ENCODE data around the gene MITF. TPM values are rescaled to one million over a fixed set of nuclear protein-coding genes. Genes with fewer than 3 reads are reported as not detected.
A peak's percentile ranks its signal among the peaks of the same experiment; 100 is the strongest.

MITF gene, protein sequence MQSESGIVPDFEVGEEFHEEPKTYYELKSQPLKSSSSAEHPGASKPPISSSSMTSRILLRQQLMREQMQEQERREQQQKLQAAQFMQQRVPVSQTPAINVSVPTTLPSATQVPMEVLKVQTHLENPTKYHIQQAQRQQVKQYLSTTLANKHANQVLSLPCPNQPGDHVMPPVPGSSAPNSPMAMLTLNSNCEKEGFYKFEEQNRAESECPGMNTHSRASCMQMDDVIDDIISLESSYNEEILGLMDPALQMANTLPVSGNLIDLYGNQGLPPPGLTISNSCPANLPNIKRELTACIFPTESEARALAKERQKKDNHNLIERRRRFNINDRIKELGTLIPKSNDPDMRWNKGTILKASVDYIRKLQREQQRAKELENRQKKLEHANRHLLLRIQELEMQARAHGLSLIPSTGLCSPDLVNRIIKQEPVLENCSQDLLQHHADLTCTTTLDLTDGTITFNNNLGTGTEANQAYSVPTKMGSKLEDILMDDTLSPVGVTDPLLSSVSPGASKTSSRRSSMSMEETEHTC
- total RNA-seq: 10 to 100 TPM in 1 of 8 experiments, 1 to 10 TPM in 3, under 1 TPM in 4; 0.21 to 21.9 (median 1.1) TPM

GRCh38 chr3:69739204-69740102 lies at the start of gene MITF:
TSS of gene MITF (plus strand) at chr3:69739464. CDS start at chr3:69739598, 134 bp downstream.
- peak within 1 kb of the TSS; percentile 49 to 87 (median 65) for H3K4me3 ChIP-seq
- no peaks in the 10 kb centered on the region for H3K4me1 ChIP-seq (replicated peaks in 1 of 2)
- no peak within 1 kb of the TSS for H3K27ac ChIP-seq
- 0% methylated on average over 2 of the region's 81 CpGs; no CpG with 5 or more reads in 8 of the 10 experiments for WGBS, 10 experiments
- peak; percentile 94 to 99 (median 98) for ATAC-seq (replicated peaks in 6 of 8)
- in situ Hi-C loops (cut with MboI; ENCODE audit: low pct_unique_long_range_greater_than_20kb in 2 of 9, low sequenced_read_pairs in 9 of 9, unreplicated experiment in 9 of 9): no loop called here

DNA sequence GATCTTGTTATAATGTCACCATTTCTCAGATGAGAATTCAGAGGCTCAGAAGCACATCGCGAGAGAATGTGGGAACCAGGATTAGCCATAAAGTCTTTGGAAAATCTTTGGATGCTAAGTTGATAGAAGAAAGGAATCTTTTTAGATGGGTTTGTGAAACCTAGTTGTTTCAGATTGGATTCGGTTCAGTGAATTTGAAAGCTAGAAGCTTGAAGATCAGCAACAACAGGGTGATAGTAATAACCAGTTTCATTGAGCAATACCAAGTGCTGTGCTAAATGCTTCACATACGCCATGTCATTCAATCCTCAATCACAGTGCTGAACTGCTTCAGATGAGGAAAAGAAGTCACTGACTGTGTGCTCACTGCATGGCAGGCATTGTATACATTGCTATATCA lies 47.4 kb upstream of the MITF start:
- in situ Hi-C loops (cut with MboI; ENCODE audit: low pct_unique_long_range_greater_than_20kb in 2 of 9, low sequenced_read_pairs in 9 of 9, unreplicated experiment in 9 of 9): loop anchor here in 4 of 9 experiments (5.0 to 25.0 kb wide), 5 partner anchors 93 to 253 kb away; no protein-coding TSS in a partner anchor
- H3K4me1 ChIP-seq (replicated peaks in 1 of 2): no peaks in the 10 kb centered on the region
- no peak overlapping the region for H3K4me3 ChIP-seq
- WGBS, 10 experiments: 50 to 100% (median 80%) methylated on average over 1 to 4 of the region's 4 CpGs; no CpG with 5 or more reads in 1 of the 10 experiments
- no peak overlapping the region for H3K27ac ChIP-seq
- ATAC-seq (replicated peaks in 6 of 8): no peak

DNA sequence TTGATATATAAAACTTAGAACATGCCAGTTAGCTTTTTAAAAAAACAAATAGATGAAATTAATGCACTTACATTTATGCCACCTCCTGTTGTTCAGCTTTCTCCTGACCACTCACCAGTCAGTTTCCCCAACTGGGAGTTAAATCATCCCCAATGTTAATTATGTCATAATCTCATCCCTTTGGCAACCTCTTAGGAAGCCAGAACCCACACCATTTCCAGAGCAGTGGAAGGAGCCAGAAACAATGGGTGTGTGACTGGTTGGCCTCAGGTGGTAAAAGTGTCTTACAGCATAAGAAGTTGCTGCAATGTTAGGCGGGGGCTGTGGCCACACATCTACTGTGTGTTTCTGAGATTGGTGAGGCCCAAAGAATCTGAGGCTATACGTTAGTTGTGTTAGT lies 46.5 kb upstream of the MITF start:
- in situ Hi-C loops (cut with MboI; ENCODE audit: low pct_unique_long_range_greater_than_20kb in 2 of 9, low sequenced_read_pairs in 9 of 9, unreplicated experiment in 9 of 9): loop anchor here in 4 of 9 experiments (5.0 to 25.0 kb wide), 5 partner anchors 92 to 252 kb away; no protein-coding TSS in a partner anchor
- WGBS, 10 experiments: 50 to 100% (median 88%) methylated on average over 1 to 2 of the region's 2 CpGs; no CpG with 5 or more reads in 5 of the 10 experiments
- H3K4me3 ChIP-seq: no peak overlapping the region
- ATAC-seq (replicated peaks in 6 of 8): no peak
- no peaks in the 10 kb centered on the region for H3K4me1 ChIP-seq (replicated peaks in 1 of 2)
- no peak overlapping the region for H3K27ac ChIP-seq

- in situ Hi-C loops (cut with MboI; ENCODE audit: low pct_unique_long_range_greater_than_20kb in 2 of 9, low sequenced_read_pairs in 9 of 9, unreplicated experiment in 9 of 9): loop anchor here in 4 of 9 experiments (10.0 to 25.0 kb wide), 4 partner anchors 89 to 249 kb away; no protein-coding TSS in a partner anchor
- peak in 2 of 8 experiments; percentile 42 to 57 for ATAC-seq (replicated peaks in 6 of 8)
- no peaks in the 10 kb centered on the region for H3K4me1 ChIP-seq (replicated peaks in 1 of 2)
- H3K4me3 ChIP-seq: no peak overlapping the region
- no peak overlapping the region for H3K27ac ChIP-seq
- WGBS, 10 experiments: 11 to 100% (median 72%) methylated on average over 1 to 2 of the region's 2 CpGs
These were observed 43.8 kb upstream of the MITF start for GRCh38 chr3:69695443-69695842.

- 22 to 90% (median 74%) methylated on average over 1 to 4 of the region's 4 CpGs; no CpG with 5 or more reads in 2 of the 10 experiments for WGBS, 10 experiments
- no peak overlapping the region for H3K27ac ChIP-seq
- ATAC-seq (replicated peaks in 6 of 8): peak in 2 of 8 experiments; percentile 34 to 55
- H3K4me1 ChIP-seq (replicated peaks in 1 of 2): no peaks in the 10 kb centered on the region
- H3K4me3 ChIP-seq: no peak overlapping the region
- in situ Hi-C loops (cut with MboI; ENCODE audit: low pct_unique_long_range_greater_than_20kb in 2 of 9, low sequenced_read_pairs in 9 of 9, unreplicated experiment in 9 of 9): loop anchor here in 4 of 9 experiments (10.0 to 25.0 kb wide), 4 partner anchors 89 to 249 kb away; no protein-coding TSS in a partner anchor
These were observed 43.3 kb upstream of the MITF start for GRCh38 chr3:69695933-69696332.

GRCh38 chr3:69696367-69696766 lies 42.9 kb upstream of the MITF start:
- in situ Hi-C loops (cut with MboI; ENCODE audit: low pct_unique_long_range_greater_than_20kb in 2 of 9, low sequenced_read_pairs in 9 of 9, unreplicated experiment in 9 of 9): loop anchor here in 4 of 9 experiments (10.0 to 25.0 kb wide), 4 partner anchors 88 to 248 kb away; no protein-coding TSS in a partner anchor
- no peaks in the 10 kb centered on the region for H3K4me1 ChIP-seq (replicated peaks in 1 of 2)
- ATAC-seq (replicated peaks in 6 of 8): peak in 4 of 8 experiments; percentile 9 to 94 (median 87)
- WGBS, 10 experiments: 0 to 83% (median 50%) methylated on average over 1 of the region's 1 CpG; no CpG with 5 or more reads in 4 of the 10 experiments
- H3K4me3 ChIP-seq: no peak overlapping the region
- H3K27ac ChIP-seq: no peak overlapping the region

- Histone ChIP-seq H3K4me3 (no peak overlapping the region), H3K27ac (no peak overlapping the region), H3K4me1 (replicated peaks in 1 of 2) (no peaks in the 10 kb centered on the region)
- 40 to 100% (median 65%) methylated on average over 1 to 5 of the region's 5 CpGs; no CpG with 5 or more reads in 1 of the 10 experiments for WGBS, 10 experiments
- ATAC-seq (replicated peaks in 6 of 8): no peak
- in situ Hi-C loops (cut with MboI; ENCODE audit: low pct_unique_long_range_greater_than_20kb in 2 of 9, low sequenced_read_pairs in 9 of 9, unreplicated experiment in 9 of 9): loop anchor here in 4 of 9 experiments (10.0 to 25.0 kb wide), 4 partner anchors 87 to 247 kb away; no protein-coding TSS in a partner anchor
These were observed 41.9 kb upstream of the MITF start for GRCh38 chr3:69697381-69697780.

DNA sequence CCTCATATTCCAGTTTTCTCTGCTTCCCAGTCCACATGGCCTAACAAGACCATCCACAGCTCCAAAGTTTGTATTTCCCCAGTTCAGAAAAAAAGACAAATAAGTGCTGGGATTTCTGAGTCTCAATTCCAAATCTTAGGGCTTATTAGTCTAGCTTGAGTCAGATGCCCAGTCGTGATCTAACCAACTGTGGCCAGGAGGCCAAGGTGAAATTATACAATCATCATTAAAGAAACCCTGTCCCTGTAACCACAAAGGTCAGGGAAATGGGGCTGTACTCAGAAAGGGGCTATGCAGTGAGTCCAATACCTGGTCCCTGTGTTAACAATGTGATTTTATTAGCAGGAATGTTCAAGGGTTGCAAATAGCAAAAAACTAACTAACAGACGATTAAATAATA lies 40.5 kb upstream of the MITF start:
- no peak for ATAC-seq (replicated peaks in 6 of 8)
- in situ Hi-C loops (cut with MboI; ENCODE audit: low pct_unique_long_range_greater_than_20kb in 2 of 9, low sequenced_read_pairs in 9 of 9, unreplicated experiment in 9 of 9): loop anchor here in 4 of 9 experiments (10.0 to 25.0 kb wide), 4 partner anchors 86 to 246 kb away; no protein-coding TSS in a partner anchor
- 0 to 100% (median 44%) methylated on average over 1 to 2 of the region's 2 CpGs; no CpG with 5 or more reads in 3 of the 10 experiments for WGBS, 10 experiments
- H3K4me3 ChIP-seq: no peak overlapping the region
- no peak overlapping the region for H3K27ac ChIP-seq
- H3K4me1 ChIP-seq (replicated peaks in 1 of 2): no peaks in the 10 kb centered on the region

GRCh38 chr3:69699183-69699582 lies 40.1 kb upstream of the MITF start:
- no peak for ATAC-seq (replicated peaks in 6 of 8)
- WGBS, 10 experiments: 100% methylated on average over 1 of the region's 1 CpG; no CpG with 5 or more reads in 5 of the 10 experiments
- no peak overlapping the region for H3K4me3 ChIP-seq
- in situ Hi-C loops (cut with MboI; ENCODE audit: low pct_unique_long_range_greater_than_20kb in 2 of 9, low sequenced_read_pairs in 9 of 9, unreplicated experiment in 9 of 9): loop anchor here in 4 of 9 experiments (10.0 to 25.0 kb wide), 4 partner anchors 86 to 246 kb away; no protein-coding TSS in a partner anchor
- H3K27ac ChIP-seq: no peak overlapping the region
- no peaks in the 10 kb centered on the region for H3K4me1 ChIP-seq (replicated peaks in 1 of 2)

- ATAC-seq (replicated peaks in 6 of 8): no peak
- no peak overlapping the region for H3K27ac ChIP-seq
- H3K4me3 ChIP-seq: no peak overlapping the region
- in situ Hi-C loops (cut with MboI; ENCODE audit: low pct_unique_long_range_greater_than_20kb in 2 of 9, low sequenced_read_pairs in 9 of 9, unreplicated experiment in 9 of 9): loop anchor here in 1 of 9 experiments (25.0 kb wide), 1 partner anchor 236 kb away; no protein-coding TSS in a partner anchor
- no peaks in the 10 kb centered on the region for H3K4me1 ChIP-seq (replicated peaks in 1 of 2)
- 100% methylated on average over 1 of the region's 1 CpG; no CpG with 5 or more reads in 8 of the 10 experiments for WGBS, 10 experiments
These were observed 38.3 kb upstream of the MITF start for GRCh38 chr3:69700949-69701348.

GRCh38 chr3:69710153-69710977 lies 28.9 kb upstream of the MITF start:
- no peaks in the 10 kb centered on the region for H3K4me1 ChIP-seq (replicated peaks in 1 of 2)
- in situ Hi-C loops (cut with MboI; ENCODE audit: low pct_unique_long_range_greater_than_20kb in 2 of 9, low sequenced_read_pairs in 9 of 9, unreplicated experiment in 9 of 9): loop anchor here in 1 of 9 experiments (25.0 kb wide), 1 partner anchor 227 kb away; no protein-coding TSS in a partner anchor
- ATAC-seq (replicated peaks in 6 of 8): no peak
- 33 to 100% (median 74%) methylated on average over 1 to 4 of the region's 4 CpGs for WGBS, 10 experiments
- H3K27ac ChIP-seq: no peak overlapping the region
- H3K4me3 ChIP-seq: no peak overlapping the region
